T1000 (cell line): ENCODE data around the gene SPATA25.
"Not testable (repeated sequence)": the region's sequence is repeated elsewhere in the genome, so short reads cannot be mapped to it uniquely, and the experiment has no call there.

Experiments
- DNase-seq: peaks from one replicate; lab custom pipeline; 2025; ENCODE audit warnings: mixed read lengths; lab: John Stamatoyannopoulos, UW

SPATA25 gene, protein sequence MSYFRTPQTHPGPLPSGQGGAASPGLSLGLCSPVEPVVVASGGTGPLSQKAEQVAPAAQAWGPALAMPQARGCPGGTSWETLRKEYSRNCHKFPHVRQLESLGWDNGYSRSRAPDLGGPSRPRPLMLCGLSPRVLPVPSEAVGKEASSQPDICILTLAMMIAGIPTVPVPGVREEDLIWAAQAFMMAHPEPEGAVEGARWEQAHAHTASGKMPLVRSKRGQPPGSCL

DNA sequence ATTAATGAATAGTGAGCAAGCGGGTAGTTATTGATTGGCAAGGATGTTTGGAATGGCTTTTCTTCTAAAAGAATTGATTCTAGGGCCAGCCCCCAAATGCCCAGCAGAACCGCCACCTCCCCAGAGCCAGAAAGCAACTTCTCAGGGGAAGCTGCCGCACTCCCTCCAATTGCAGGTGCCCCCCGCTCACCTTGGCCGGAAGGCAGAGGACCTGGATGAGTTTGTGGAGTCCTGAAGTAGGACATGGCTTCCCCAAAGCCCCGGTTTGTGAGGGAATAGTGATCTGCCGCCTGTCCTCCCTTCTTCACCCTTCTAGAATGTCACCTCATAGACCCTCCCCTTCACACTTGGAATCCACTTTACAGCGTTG lies at the start of gene SPATA25:
Gene SPATA25, minus strand, starts transcription at position 277 of the 370 bp plus-strand sequence. Its CDS starts 32 bp downstream, at position 245.
- DNase-seq = no peak

DNA sequence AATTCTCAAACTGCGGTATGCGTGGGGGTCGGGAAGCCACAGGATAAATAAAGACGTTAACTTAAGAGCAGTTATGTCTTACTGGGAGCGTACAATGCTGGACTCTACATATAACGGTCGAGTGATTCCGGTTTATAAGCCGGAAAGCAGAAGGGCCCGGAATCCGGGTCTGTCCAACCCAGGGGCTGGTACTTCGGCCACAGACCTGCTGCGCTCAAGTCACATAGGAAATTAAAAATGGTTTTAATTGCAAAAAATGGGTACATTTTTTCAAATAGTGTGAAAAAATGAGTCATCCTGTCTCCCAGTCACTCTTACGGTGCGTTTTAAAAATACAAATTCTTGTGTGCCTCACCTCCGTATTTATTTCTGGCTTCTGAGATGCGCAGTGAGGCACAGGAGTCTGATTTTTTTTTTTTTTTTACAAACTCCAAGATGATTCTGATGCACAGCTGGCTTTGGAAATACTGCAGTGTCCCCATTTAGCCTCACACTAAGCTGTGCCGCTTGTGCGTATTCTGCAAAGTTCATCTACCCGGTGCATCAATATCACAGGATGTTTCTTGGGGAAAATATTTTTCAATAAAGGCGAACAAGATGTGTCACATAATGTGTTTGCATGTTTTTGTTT lies 48.1 kb upstream of the SPATA25 start:
- no peak for DNase-seq

DNA sequence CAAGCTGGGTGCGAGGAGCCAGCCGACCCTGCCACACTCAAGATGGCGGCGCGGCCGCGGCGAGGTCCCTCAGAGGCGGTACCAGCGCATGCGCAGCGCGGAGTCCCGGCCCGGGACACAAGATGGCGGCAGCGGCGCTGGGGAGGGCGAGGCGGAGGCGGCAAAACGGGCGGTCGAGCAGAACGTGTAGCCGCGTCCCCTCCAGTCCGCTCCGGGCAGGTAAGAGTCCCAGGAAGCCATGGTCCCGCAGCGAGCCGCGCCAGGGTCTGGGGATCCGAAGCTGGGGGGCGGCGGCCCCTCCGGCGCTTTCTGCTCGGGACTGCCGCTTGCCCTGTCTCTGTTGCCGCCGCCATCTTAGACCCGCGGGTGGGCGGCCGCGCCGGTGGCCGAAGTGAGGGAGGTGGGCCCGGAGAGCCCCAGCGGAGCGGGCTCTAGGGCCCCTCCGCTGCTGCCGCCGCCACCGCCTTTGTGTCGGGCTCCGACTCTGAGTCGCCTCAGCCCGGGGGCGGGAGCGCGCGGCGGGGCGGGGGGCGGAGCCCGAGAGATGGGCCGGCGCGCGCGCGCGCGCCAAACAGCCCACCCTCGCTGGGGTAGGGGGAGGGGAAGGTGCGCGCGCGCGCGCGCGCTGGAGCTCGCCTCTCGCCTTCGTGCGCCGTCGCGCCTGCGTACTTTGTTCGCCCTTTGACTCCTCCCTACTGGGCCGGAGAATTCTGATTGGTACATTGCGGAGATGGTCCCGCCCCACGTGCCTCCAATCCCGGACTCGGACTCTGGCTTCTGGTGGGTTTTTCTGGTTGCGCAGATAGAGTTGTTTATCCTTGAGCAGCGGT lies 47.4 kb upstream of the SPATA25 start, which contains the start of gene PCIF1:
Gene PCIF1, plus strand, starts transcription at position 98 of the 830 bp plus-strand sequence. CDS start 4,317 bp downstream, outside the sequence.
- DNase-seq = peak; percentile 99

GRCh38 chr20:45934046-45934585 lies 46.7 kb upstream of the SPATA25 start:
- DNase-seq = no peak

GRCh38 chr20:45933266-45934045 lies 46.0 kb upstream of the SPATA25 start:
- peak; percentile 52 for DNase-seq

GRCh38 chr20:45931680-45932079 lies 44.3 kb upstream of the SPATA25 start:
- DNase-seq = not testable (repeated sequence)

GRCh38 chr20:45927071-45927878 lies 39.9 kb upstream of the SPATA25 start:
- no peak for DNase-seq

DNA sequence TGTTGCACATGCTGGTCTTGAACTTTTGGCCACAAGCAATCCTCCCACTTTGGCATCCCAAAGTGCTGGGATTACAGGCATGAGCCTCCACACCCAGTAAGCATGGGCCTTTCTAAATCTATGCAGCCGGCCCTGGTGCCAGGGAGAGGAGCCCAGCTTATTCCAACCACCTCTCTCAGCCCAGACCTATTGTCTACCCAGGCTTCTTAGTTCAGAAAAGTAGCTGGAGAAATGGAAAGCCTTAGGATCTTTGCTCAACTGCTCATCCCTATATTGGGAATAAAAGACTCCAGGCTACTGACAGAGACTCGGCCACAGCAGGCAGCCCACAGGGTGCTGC lies 39.3 kb upstream of the SPATA25 start:
- DNase-seq = no peak

- no peak for DNase-seq
Measured at GRCh38 chr20:45925821-45926506, 38.5 kb upstream of the SPATA25 start.

- DNase-seq = no peak
Measured at GRCh38 chr20:45924391-45925261, 37.2 kb upstream of the SPATA25 start.

DNA sequence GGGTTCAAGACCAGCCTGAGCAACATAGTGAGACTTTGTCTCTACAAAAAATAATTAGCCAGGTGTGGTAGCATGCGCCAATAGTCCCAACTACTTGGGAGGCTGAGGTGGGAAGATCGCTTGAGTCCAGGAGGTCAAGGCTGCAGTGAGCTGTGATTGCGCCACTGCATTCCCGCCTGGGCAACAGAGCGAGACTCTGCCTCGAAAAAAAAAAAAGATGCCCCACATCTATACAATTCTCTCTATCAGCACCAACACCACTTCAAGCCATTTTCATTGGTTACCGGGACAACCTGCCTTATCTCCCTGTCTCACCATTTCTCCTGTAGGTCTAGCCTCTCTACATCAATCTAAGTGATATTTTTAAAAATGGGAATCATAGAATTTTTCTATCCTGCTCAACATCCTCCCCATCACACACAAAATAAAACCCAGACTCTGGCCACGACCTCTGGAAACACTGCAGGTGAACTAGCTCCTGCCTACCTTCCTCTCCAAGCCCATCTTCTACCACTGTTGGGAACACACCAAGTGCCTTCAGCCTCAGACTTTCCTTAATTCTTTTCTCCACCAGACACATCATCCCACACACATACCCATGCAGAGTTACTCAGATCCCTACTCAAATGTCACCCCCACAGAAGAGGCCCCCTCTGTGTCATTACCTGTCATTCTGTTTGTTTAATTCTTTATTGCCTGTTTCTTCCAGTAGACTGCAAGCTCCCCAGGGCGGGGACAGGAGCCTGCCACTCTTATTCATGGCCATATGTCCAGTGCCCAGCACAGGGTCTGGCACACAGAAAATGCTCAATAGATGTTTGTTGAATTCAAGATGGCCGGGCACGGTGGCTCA lies 34.1 kb upstream of the SPATA25 start:
- DNase-seq = no peak

GRCh38 chr20:45920462-45921336 lies 33.3 kb upstream of the SPATA25 start:
- no peak for DNase-seq

- DNase-seq = no peak
Measured at GRCh38 chr20:45919542-45920399, 32.3 kb upstream of the SPATA25 start.

DNA sequence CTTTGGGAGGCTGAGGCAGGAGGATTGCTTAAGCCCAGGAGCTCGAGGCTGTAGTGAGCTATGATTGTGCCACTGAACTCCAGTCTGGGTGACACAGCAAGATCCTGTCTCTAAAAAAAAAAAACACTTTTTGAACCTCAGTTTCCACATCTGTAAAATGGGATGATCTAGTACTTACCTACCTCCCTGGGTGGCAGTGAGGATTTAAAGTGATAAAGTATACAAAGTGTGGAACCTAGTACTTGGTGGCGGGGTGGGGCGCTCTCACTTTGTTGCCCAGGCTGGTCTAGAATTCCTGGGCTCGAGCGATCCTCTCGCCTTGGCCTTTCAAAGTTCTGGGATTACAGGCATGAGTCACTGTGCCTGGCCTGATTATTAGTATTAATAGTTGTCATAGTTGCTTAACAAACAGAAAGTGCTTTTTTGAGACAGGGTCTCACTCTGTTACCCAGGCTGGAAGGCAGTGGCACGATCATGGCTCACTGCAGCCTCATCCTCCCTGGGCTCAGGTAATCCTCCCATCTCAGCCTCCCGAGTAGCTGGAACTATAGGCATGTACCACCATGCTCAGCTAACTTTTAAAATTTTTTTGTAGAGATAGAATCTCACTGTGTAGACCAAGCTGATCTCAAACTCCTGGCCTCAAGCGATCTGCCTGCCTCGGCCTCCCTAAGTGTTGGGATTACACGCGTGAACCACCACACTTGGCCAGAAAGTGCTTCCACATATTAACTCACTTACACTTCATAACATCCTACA lies 31.5 kb upstream of the SPATA25 start:
- no peak for DNase-seq

GRCh38 chr20:45918182-45918737 lies 30.8 kb upstream of the SPATA25 start:
- DNase-seq = no peak
